Activated T-helper 9 cell treated with anti-CD3 and anti-CD28 coated beads, Interleukin-2, amount 50 U/mL, for 16 hours (primary cell): Measurements from ENCODE around the gene THAP9.

ENCODE experiments used
- DNase-seq: peaks from one replicate; pipeline ENCODE4 v3.0.0-alpha.2; 2020; ENCODE audit warnings: low read depth

The THAP9 gene

GRCh38 chr4:82965763-82966162 is 65.2 kb downstream of the THAP9 start:
- no peak for DNase-seq

- no peak for DNase-seq
Observed at GRCh38 chr4:82968972-82969371, 68.4 kb downstream of the THAP9 start.

- no peak for DNase-seq
Observed at GRCh38 chr4:82969414-82969813, 68.9 kb downstream of the THAP9 start.
